Renal pelvis (tissue), 12 donors: ENCODE measurements around the gene ARFGEF2. TPM values are rescaled to one million over a fixed set of nuclear protein-coding genes. Genes with fewer than 3 reads are reported as not detected.
"Not testable (repeated sequence)": the region's sequence is repeated elsewhere in the genome, so short reads cannot be mapped to it uniquely, and the experiment has no call there.

ENCODE experiments used
- DNase-seq: peaks from one replicate; pipeline ENCODE4 v3.0.0-alpha.2; 2013
- long read RNA-seq, 16 experiments: transcript quantifications; one replicate each; lab custom pipeline, GENCODE V29; 2026
- polyA plus RNA-seq, 3 donors: library from polyadenylated mRNA; unstranded; fragments of 120-200 nt; gene quantifications; one replicate each; pipeline ENCODE4 v1.2.1, GENCODE V29; 2013; ENCODE audit not compliant: insufficient read length in 3 of 3

The ARFGEF2 gene
- 10 to 100 TPM; 22.6 to 33.1 (median 29.9) TPM for polyA plus RNA-seq
- long read RNA-seq, donor 1: 0 reads
- long read RNA-seq, donor 2: 0 reads
- long read RNA-seq, donor 3: 0 reads
- long read RNA-seq, donor 4: 0 reads
- long read RNA-seq, donor 5: 0 reads
- long read RNA-seq, donor 6: 0 reads
- long read RNA-seq, donor 7: 0 reads
- long read RNA-seq, donor 8: 0 reads
- long read RNA-seq, donor 9: 0 reads
- long read RNA-seq, donor 10, partial matches to known transcripts: 5 of 5 reads
- long read RNA-seq, donor 10, other reads (novel, unspliced or antisense): 0 of 5 reads
- long read RNA-seq, donor 11: 0 reads
- long read RNA-seq, donor 12, full-length matches to known transcripts: 2 of 2 reads
- long read RNA-seq, donor 12, partial matches to known transcripts: 0 of 2 reads
- long read RNA-seq, donor 12, other reads (novel, unspliced or antisense): 0 of 2 reads
- long read RNA-seq, donor 13, full-length matches to known transcripts: 1 of 1 reads
- long read RNA-seq, donor 13, partial matches to known transcripts: 0 of 1 reads
- long read RNA-seq, donor 13, other reads (novel, unspliced or antisense): 0 of 1 reads
- long read RNA-seq, donor 14, partial matches to known transcripts: 6 of 6 reads
- long read RNA-seq, donor 14, other reads (novel, unspliced or antisense): 0 of 6 reads
- long read RNA-seq, donor 15: 0 reads
- long read RNA-seq, donor 16: 0 reads

GRCh38 chr20:48921168-48921882 lies at the start of gene ARFGEF2:
Gene ARFGEF2 (plus strand): TSS chr20:48921711. CDS start chr20:48921890, 179 bp downstream.
- DNase-seq: peak; percentile 94

- no peak for DNase-seq
Observed at GRCh38 chr20:48875233-48875913, 46.1 kb upstream of the ARFGEF2 start.

DNA sequence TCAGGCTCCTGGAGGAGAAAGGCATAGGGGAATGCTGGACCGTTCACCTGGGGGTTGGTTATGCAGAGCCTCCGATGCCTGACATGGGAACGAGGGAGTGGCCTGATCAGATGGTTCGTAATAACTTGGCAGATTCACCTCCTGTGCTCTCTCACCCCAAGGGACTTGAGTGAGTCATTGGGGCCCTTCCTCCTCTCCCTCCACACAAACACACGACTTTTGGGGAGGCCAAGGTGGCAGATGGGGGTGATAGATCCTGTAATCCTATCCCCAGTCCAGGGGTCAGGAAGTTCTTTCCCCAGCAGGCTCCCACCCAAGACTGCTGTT lies 45.6 kb upstream of the ARFGEF2 start:
- DNase-seq: no peak

DNA sequence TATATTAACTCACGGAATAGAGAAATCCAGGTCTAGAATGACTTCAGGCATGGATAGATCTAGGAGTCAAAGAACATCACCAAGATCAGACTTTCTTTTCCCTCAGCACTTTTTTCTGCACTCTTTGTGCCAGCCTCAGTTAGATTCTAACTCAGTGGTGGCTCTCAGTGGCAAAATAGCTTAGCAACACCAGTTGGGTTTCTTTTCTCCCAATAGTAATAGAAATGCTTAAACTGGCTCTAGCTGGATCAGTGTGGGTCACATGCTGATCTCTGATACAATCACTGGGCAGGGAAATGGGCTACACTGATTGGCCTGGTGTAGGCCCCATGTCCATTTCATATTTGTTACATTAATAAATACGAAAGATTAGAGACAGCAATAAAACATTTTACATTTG lies 44.2 kb upstream of the ARFGEF2 start:
- no peak for DNase-seq

- DNase-seq: no peak
Observed at GRCh38 chr20:48878534-48879248, 42.8 kb upstream of the ARFGEF2 start.

DNA sequence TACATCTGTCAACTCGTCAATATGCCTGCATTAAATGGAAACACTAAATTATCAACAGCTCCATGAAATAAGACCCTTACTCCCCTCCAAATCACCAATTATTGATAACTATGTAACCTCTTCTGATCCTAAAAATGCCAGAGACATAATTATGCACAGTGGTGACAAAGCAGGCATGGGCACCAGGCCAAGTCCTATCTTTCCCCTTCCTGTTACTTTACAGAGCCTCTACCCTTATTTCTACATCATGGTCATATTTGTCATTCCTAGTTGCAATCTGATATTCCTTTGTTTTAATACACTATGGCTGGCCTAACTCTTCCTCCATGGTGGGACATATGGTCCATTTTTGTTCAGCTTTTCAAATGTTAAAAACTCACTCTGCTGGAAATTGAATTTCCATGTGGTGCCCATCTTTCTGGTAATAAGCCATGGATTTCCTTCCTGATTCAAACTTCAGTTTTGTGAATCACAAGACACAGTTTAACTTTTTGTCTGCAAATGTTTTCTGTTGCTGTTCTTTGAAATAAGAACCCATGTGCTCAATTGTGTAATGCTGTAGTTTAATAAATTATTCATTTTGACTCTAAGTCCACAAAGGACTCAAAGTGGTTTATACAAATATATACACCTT lies 41.8 kb upstream of the ARFGEF2 start:
- DNase-seq: no peak

- DNase-seq: no peak
Observed at GRCh38 chr20:48880331-48880730, 41.2 kb upstream of the ARFGEF2 start.

GRCh38 chr20:48880981-48881657 lies 40.4 kb upstream of the ARFGEF2 start:
- peak; percentile 41 for DNase-seq

- DNase-seq: no peak
Observed at GRCh38 chr20:48885237-48885636, 36.3 kb upstream of the ARFGEF2 start.

- DNase-seq: no peak
Observed at GRCh38 chr20:48886194-48886593, 35.3 kb upstream of the ARFGEF2 start.

- DNase-seq: no peak
Observed at GRCh38 chr20:48886811-48887210, 34.7 kb upstream of the ARFGEF2 start.

GRCh38 chr20:48888517-48888916 lies 33.0 kb upstream of the ARFGEF2 start:
- not testable (repeated sequence) for DNase-seq

DNA sequence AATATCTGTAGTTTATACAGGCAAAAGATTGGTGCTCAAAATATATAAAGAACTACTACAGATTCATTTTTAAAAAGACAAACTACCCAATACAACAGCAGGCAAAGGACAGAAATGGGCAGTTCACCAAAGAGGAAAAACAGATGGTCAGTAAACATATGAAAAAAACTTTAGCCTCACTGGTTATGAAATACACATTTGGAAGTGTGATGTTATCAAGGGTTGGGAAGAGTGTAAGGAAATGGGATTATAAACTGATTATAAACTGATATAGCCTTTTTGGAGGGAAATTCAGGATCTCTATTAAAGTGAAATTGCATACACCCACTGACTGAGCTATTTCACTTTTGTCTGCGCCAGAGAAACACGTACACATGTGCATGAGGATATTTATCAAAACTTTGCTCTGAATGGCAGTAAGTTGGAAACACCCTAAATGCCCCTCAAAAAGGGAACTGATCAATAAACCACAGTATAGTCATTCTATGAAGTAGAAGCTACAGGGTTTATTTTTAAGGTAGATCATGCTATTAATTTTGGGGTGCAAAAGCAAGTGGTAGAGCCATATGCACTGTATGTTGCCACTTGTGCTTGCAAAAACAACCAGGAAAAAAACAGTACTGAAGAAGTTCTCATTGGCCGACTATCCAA lies 32.2 kb upstream of the ARFGEF2 start:
- DNase-seq: no peak

GRCh38 chr20:48891235-48892048 lies 30.1 kb upstream of the ARFGEF2 start:
- no peak for DNase-seq

DNA sequence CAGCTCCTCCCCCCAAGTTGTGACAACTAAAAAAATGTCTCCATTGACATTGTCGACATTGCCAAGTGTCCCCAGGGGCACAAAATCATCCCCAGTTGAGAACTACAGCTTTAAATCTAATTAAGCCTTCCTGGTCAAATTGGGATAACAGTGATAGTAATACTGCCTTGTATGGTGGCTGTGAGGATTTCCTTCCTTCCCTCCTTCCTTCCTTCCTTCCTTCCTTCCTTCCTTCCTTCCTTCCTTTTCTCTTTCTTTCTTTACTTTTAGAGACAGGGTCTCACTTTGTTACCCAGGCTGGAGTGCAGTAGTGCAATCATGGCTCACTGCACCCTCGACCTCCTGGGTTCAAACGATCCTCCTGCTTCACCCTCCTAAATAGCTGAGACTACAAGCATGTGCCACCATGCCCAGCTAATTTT lies 29.5 kb upstream of the ARFGEF2 start:
- no peak for DNase-seq

DNA sequence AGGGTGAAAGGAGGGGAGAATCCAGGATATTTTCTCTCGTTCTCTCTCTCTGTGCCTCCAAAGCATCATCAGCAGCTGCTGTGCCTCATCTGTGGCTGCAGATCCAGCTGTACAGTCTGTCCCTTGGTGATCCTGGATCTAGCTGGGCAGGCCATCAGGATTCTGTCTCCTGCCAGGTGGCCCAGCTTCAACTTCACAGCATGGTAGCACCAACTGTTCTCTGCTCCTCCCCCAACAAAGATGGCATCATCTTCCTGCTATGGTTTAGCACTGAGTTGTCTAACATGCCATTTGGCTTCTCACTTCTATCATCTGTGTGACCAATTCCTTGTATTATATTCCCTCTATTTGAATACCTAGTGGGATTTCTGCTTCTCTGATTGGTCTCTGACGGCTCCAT lies 28.6 kb upstream of the ARFGEF2 start:
- DNase-seq: no peak

DNA sequence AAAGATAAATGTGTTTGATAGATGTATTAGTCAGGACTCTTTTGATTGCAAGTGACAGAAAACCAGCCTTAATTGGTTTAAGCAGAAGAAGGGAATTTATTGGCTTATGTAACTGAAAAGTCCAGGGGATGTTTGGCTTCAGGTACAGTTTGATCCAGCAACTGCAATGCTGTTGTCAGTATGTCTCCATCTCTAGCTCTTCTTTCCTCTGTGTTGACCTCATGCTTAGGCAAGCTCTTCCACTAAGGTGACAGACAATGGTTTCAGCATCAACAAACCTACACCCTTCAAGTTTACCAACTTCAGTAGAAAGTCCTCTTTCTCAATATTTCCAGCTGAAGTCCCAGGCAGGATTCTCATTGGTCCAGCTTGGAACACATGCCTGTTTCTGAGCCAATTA lies 28.1 kb upstream of the ARFGEF2 start:
- no peak for DNase-seq

DNA sequence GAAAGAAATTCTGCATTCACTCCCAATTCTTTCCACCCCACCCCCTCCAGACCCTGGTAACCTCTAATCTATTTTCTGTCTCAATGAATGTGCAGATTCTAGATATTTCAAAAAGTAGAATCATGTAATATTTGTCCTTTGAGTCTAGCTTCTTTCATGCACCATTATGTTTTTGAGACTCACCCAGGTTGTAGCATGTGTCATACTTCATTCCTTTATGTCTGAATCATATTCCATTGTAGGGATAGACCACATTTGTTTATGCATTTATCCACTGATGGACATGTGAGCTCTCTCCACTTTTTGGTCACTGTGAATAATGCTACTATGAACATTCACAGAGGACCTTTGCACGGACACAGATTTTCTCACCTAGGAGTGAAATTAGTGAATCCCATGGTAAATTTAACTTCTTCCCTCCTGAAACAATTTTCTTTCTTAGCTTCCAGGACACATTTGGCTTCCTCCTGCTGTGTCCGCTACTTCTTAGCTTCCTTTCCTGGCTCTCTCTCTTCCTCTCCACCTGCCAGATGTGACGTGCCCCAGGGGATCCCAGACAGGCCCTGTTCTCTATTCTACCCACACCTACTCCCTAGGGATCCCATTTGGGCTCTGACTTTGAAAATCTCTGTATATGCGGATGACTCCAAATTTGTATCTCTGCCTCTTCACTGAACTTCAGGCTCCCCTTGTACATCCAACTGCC lies 24.1 kb upstream of the ARFGEF2 start:
- no peak for DNase-seq
